HepG2 (cell line): Measurements from ENCODE around the gene PRSS36.

ENCODE experiments used
- ATF6 ChIP-seq: sonication (generic); formaldehyde crosslinking; conservative IDR thresholded peaks from 2 replicates; pipeline ENCODE4 v1.4.0; 2020; ENCODE audit warnings: missing genetic modification reagents
- CTCF ChIP-seq: sonication (generic); formaldehyde crosslinking; IDR thresholded peaks from 2 replicates; pipeline ENCODE4 v1.5.0; 2020; ENCODE audit warnings: mild to moderate bottlenecking, missing genetic modification reagents, moderate library complexity
- EP300 ChIP-seq, 3 experiments: sonication (generic) in 1 of 3; formaldehyde crosslinking in 1 of 3; IDR thresholded peaks; 2 replicates each; pipeline versions ENCODE4 v1.5.1 to v1.6.1; 2011 to 2020; ENCODE audit warnings: low read depth in 2 of 3, low read length in 2 of 3, borderline replicate concordance in 1 of 3, improper control_type of control experiment in 1 of 3, mild to moderate bottlenecking in 1 of 3, missing genetic modification reagents in 1 of 3, moderate library complexity in 1 of 3
- ERF ChIP-seq: IDR thresholded peaks from 2 replicates; pipeline ENCODE4 v1.6.1; 2018; ENCODE audit warnings: missing biosample characterization, missing genetic modification reagents
- HNF1B ChIP-seq: sonication (generic); formaldehyde crosslinking; IDR thresholded peaks from 2 replicates; pipeline ENCODE4 v1.5.1; 2020; ENCODE audit warnings: mild to moderate bottlenecking, moderate library complexity, missing genetic modification reagents
- MAX ChIP-seq: IDR thresholded peaks from 2 replicates; pipeline ENCODE4 v1.6.1; 2012; ENCODE audit warnings: inconsistent platforms
- TCF7L2 ChIP-seq: IDR thresholded peaks from 2 replicates; pipeline ENCODE4 v1.6.1; 2011; ENCODE audit warnings: mild to moderate bottlenecking, low read depth, low read length, moderate library complexity

GRCh38 chr16:31092330-31092729 is 57.5 kb downstream of the PRSS36 start:
- TF ChIP-seq HNF1B (CRISPR knock-in tag) = no peak
- no peak for TF ChIP-seq CTCF
- TF ChIP-seq MAX = no peak
- no peak for TF ChIP-seq EP300 (IDR thresholded peaks at IDR 0.05; ENCODE audit: low read depth in 2 of 2, low read length in 2 of 2)
- no peak for TF ChIP-seq EP300 (CRISPR knock-in tag; IDR thresholded peaks at IDR 0.05; ENCODE audit: borderline replicate concordance)
- no peak for TF ChIP-seq ATF6
- no peak for TF ChIP-seq TCF7L2
- TF ChIP-seq ERF (CRISPR knock-in tag) = no peak
